ENCODE measurements around the gene NXPH3. TPM values are rescaled to one million over a fixed set of nuclear protein-coding genes. Genes with fewer than 3 reads are reported as not detected.
A peak's percentile ranks its signal among the peaks of the same experiment; 100 is the strongest.

NXPH3 gene
- total and polyA plus RNA-seq, 2 experiments from 2014 or later, result 0.77 to 1.2 TPM

GRCh38 chr17:49552070-49552751, 23.5 kb upstream of the NXPH3 start:
- H3K4me2 ChIP-seq, result no peak overlapping the region
- H3K27me3 ChIP-seq, result no peaks in the 10 kb centered on the region
- no peaks in the 10 kb centered on the region for H3K9me3 ChIP-seq (ENCODE audit: low read depth)
- H3K9me2 ChIP-seq (replicated peaks; ENCODE audit: insufficient read depth), result no peaks in the 10 kb centered on the region
- peaks cover 5% of the 10 kb centered on the region for H3K4me1 ChIP-seq (ENCODE audit: insufficient read depth)
- H4K20me1 ChIP-seq (ENCODE audit: insufficient read depth, poor library complexity, severe bottlenecking), result no peaks in the 10 kb centered on the region
- WGBS (ENCODE audit: low lambda C conversion rate, missing lambda C conversion rate), result 88% methylated on average over 18 of the region's 27 CpGs
- no peaks in the 10 kb centered on the region for H3K36me3 ChIP-seq (replicated peaks; ENCODE audit: insufficient read depth, low read depth)
- no peak for TF ChIP-seq EZH2phosphoT487 (IDR thresholded peaks at IDR 0.05; ENCODE audit: low read depth, severe bottlenecking, unreplicated experiment)
- no peak for TF ChIP-seq EZH2 (IDR thresholded peaks at IDR 0.05; ENCODE audit: borderline replicate concordance)
- TF ChIP-seq CTCF (IDR thresholded peaks at IDR 0.05; ENCODE audit: poor library complexity), result no peak
- no peaks in the 10 kb centered on the region for H3K79me2 ChIP-seq
- H2AFZ ChIP-seq, result no peak overlapping the region
- H3K4me3 ChIP-seq, result no peak overlapping the region
- DNase-seq (ENCODE audit: low spot score), result peak; percentile 3
- no peak overlapping the region for H3K27ac ChIP-seq

GRCh38 chr17:49553676-49554335, 21.9 kb upstream of the NXPH3 start:
- Histone ChIP-seq H3K9me3 (ENCODE audit: low read depth) (no peaks in the 10 kb centered on the region), H2AFZ (no peak overlapping the region), H3K4me1 (ENCODE audit: insufficient read depth) (peaks cover 5% of the 10 kb centered on the region), H3K9me2 (replicated peaks; ENCODE audit: insufficient read depth) (no peaks in the 10 kb centered on the region), H3K4me3 (no peak overlapping the region), H3K27ac (no peak overlapping the region), H3K27me3 (no peaks in the 10 kb centered on the region), H4K20me1 (ENCODE audit: insufficient read depth, poor library complexity, severe bottlenecking) (no peaks in the 10 kb centered on the region), H3K36me3 (replicated peaks; ENCODE audit: insufficient read depth, low read depth) (no peaks in the 10 kb centered on the region), H3K79me2 (no peaks in the 10 kb centered on the region), H3K4me2 (no peak overlapping the region)
- TF ChIP-seq EZH2 (IDR thresholded peaks at IDR 0.05; ENCODE audit: borderline replicate concordance) (no peak), EZH2phosphoT487 (IDR thresholded peaks at IDR 0.05; ENCODE audit: low read depth, severe bottlenecking, unreplicated experiment) (no peak), CTCF (IDR thresholded peaks at IDR 0.05; ENCODE audit: poor library complexity) (no peak)
- 60% methylated on average over 8 of the region's 8 CpGs for WGBS (ENCODE audit: low lambda C conversion rate, missing lambda C conversion rate)
- DNase-seq (ENCODE audit: low spot score), result no peak

GRCh38 chr17:49554694-49555494, 20.8 kb upstream of the NXPH3 start:
- DNase-seq (ENCODE audit: low spot score), result no peak
- no peaks in the 10 kb centered on the region for H3K27me3 ChIP-seq
- no peak overlapping the region for H2AFZ ChIP-seq
- no peaks in the 10 kb centered on the region for H3K79me2 ChIP-seq
- H3K27ac ChIP-seq, result no peak overlapping the region
- H3K4me2 ChIP-seq, result no peak overlapping the region
- no peak for TF ChIP-seq CTCF (IDR thresholded peaks at IDR 0.05; ENCODE audit: poor library complexity)
- H3K4me1 ChIP-seq (ENCODE audit: insufficient read depth), result peaks cover 5% of the 10 kb centered on the region
- H3K9me3 ChIP-seq (ENCODE audit: low read depth), result no peaks in the 10 kb centered on the region
- H3K4me3 ChIP-seq, result no peak overlapping the region
- no peaks in the 10 kb centered on the region for H3K36me3 ChIP-seq (replicated peaks; ENCODE audit: insufficient read depth, low read depth)
- no peaks in the 10 kb centered on the region for H3K9me2 ChIP-seq (replicated peaks; ENCODE audit: insufficient read depth)
- H4K20me1 ChIP-seq (ENCODE audit: insufficient read depth, poor library complexity, severe bottlenecking), result no peaks in the 10 kb centered on the region
- WGBS (ENCODE audit: low lambda C conversion rate, missing lambda C conversion rate), result 87% methylated on average over 14 of the region's 14 CpGs
